Activated gamma-delta T cell treated with anti-CD3 and anti-CD28 coated beads, Interleukin-2, amount 50 U/mL, for 16 hours (primary cell): ENCODE data around the gene AFP.

Experiments used
- DNase-seq: peaks from one replicate; pipeline ENCODE4 v3.0.0-alpha.2; 2020; ENCODE audit warnings: low read depth

Gene AFP

GRCh38 chr4:73438582-73439215 is 2.7 kb downstream of the AFP start:
- DNase-seq: no peak

DNA sequence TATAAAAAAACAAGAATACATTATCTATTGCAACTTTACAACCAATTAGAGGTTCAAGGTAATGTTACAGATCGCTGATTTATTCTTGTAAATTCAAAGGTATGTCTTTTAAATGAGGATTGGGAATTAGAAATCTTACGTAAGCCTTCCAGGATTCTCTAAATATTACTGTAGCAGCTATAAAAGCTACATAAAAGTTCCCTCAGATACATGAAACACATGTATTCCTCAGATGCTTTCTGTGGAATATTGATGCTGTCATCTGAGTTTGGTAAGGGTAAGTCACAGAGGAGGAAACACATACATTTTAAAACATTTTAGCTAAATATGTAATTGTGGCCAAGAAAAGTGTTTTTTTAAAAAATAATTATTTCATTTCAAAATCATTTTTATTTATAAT is 3.4 kb downstream of the AFP start:
- no peak for DNase-seq

DNA sequence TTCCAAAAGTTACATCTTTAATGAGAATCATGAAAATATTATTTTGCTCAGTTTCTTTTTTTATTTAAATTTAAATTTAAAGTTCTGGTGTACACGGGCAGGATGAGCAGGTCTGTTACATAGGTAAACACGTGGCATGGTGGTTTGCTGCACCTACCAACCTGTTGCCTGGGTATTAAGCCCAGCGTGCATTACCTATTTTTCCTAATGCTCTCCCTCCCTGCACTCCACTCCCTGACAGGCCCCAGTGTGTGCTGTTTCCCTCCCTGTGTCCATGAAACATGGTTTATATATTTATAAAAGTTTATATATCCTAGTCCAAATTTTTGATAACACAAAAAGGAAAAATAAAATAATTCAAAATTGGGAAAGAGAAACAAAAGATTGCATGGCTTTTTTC is 4.0 kb downstream of the AFP start:
- DNase-seq: no peak

DNA sequence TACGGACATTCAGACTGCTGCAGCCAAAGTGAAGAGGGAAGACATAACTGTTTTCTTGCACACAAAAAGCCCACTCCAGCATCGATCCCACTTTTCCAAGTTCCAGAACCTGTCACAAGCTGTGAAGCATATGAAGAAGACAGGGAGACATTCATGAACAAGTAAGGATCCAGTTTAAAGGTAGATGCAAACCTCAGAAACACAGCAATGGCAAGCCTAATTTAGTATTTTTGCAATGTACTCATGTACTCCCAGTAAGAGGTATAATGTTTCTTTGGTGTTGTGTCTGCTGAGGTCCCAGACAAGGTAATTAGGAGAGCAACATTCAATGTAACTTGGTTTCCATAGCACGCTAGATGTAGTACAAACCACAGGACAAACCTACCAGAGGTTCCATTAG is 4.6 kb downstream of the AFP start:
- DNase-seq: no peak

- no peak for DNase-seq
These were observed 6.3 kb downstream of the AFP start for GRCh38 chr4:73442275-73442674.

DNA sequence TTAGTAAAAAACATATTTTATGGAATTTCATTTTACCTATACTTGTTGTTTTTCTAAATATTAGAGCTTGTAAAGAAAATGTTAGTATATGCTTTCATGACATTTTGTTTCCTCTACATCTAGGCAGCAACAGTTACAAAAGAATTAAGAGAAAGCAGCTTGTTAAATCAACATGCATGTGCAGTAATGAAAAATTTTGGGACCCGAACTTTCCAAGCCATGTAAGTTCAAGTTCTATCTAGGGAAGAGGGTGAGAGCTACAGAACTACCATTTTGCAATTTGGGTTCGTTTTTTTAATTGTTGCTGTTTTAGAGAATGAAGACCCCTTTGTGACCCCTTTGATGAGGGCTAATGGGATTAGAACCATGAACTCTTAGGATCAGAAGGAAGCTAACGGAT is 7.2 kb downstream of the AFP start:
- no peak for DNase-seq

GRCh38 chr4:73445383-73446335 is 9.6 kb downstream of the AFP start:
- no peak for DNase-seq

DNA sequence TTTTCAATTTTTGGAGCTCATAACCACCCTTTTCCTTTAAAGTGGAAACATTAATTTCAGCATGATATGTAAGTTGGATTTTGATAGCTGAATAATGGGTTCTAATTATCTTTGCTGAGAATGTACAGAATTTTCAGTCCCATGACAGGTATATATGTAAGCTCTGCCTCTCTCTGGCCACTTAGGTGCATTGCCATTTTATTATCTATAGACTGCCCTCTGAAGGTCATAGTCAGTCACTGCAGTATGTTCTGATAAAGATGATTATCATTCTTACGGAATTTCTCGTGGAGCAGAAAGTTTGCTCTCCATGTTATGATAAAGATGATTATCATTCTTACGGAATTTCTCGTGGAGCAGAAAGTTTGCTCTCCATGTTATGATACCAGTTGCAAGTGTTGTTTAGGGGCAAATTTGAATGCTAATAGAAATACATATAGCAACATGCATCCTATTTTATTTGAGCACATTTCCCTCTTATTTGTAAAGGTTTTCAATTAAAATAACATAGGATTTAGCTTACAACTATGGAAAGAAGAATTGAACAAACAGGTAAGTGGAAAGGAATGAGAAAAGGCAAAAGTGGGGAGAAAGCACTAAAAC is 10.4 kb downstream of the AFP start:
- no peak for DNase-seq

DNA sequence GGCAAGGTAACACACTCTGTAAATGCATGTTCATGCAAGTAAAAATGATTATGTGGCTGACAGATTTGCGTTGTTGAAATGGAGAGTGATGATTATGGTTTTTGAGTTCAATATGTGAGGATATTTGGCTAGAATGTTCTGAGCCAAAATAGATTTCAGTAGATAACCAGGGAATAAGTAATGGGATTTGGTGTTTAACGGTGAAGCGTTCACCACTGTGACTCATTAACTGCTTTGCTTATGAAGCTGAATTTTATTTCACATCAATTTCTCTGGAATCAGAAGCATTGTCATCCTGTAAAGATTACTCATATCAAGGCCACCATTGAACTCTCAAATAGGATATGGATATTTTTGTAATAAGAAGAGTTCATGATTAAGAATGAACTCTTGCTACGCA is 11.7 kb downstream of the AFP start:
- DNase-seq: no peak

DNA sequence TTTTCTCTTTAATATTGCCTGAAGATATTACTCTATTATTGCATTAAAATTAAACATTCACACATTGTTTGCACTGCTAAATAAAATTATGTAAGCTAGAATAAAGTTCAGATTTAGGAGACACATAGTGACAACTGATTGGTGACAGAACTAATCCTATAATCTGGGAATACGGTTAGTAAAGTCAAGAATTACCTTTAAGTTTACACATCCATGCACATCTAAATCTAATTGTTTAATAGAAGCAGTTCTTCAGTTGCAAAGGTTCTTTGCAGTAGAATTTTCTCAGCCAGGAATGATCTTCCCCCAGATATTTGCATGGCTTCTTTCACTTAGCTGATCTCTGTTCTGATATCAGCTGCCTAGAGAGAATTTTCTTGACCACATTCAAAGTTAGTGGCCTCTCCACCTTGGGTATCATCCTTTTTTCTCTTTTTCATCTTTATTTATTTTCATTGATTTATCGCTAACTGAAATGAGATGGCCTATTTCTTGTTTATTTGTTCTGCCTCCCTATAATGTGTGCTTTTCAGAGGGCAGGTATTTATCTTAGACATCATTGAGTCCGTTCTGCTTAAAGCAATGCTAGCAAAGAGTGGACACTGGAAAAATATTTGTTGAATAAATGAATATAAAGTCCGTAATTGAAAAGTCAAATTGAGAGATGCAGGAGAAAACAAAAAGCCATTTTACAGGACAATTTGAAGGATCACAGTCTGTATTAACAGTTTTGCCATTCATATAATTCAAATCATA is 12.6 kb downstream of the AFP start:
- DNase-seq: no peak

GRCh38 chr4:73450398-73451004 is 14.5 kb downstream of the AFP start:
- DNase-seq: no peak

- DNase-seq: no peak
These were observed 15.4 kb downstream of the AFP start for GRCh38 chr4:73451404-73451803.

- DNase-seq: no peak
These were observed 16.1 kb downstream of the AFP start for GRCh38 chr4:73451981-73452747.

- no peak for DNase-seq
These were observed 17.1 kb downstream of the AFP start for GRCh38 chr4:73452953-73453700.

- DNase-seq: no peak
These were observed 17.6 kb downstream of the AFP start for GRCh38 chr4:73453701-73454005.

DNA sequence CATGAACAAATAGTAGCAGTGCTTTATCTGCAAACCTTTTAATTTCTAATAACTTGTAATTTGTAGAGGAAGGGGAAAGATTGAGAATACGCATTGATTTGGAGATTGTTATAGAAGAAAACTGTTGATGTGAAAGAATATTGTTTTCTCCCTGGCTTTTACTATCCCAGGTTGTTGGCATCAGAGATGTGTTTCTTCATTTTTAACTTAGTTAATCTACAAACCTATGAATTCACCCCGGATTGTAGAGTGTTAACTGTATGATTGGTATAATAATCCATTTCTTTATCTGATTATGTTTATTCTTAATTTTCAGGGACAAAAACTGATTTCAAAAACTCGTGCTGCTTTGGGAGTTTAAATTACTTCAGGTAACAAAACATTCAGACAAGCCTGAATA is 18.9 kb downstream of the AFP start:
- no peak for DNase-seq

DNA sequence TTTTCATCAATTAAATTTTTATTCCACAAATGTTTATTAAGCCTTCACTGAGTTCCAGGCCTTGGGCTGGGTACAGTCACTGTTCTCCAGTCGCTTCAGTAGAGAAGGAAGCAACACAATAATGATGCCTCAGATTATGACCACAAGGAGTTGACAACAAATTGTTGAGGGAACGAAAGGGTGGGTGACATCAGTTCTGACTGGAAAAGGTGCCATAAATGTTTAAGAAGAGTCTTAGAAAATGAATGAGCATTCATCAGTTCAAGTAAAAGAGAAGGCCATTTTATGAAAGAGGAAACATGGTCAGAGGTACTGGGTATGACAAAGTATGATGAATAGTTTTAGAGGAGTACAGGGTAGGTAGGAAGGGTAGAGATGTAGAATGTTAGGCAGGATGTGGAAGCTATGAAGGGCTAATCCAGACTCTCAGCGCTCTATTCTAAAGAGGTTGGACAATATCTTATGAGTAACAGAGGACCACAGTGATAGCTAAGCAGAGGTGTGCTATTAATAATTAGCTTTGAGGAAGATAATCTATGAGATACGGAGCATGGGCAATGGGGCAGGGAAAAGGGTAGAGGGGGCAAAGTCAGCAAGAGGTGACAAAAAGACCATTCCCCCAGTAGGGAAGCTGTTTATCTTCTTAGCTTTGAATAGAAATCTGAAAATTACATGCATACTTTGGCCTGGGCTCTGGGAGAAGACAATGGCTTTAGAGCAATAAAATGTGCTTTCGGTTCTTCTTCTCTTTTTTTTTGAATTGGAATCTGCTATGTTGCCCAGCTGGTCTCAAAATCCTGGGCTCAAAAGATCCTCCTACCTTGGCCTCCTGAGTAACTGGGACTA is 20.4 kb downstream of the AFP start:
- DNase-seq: no peak

DNA sequence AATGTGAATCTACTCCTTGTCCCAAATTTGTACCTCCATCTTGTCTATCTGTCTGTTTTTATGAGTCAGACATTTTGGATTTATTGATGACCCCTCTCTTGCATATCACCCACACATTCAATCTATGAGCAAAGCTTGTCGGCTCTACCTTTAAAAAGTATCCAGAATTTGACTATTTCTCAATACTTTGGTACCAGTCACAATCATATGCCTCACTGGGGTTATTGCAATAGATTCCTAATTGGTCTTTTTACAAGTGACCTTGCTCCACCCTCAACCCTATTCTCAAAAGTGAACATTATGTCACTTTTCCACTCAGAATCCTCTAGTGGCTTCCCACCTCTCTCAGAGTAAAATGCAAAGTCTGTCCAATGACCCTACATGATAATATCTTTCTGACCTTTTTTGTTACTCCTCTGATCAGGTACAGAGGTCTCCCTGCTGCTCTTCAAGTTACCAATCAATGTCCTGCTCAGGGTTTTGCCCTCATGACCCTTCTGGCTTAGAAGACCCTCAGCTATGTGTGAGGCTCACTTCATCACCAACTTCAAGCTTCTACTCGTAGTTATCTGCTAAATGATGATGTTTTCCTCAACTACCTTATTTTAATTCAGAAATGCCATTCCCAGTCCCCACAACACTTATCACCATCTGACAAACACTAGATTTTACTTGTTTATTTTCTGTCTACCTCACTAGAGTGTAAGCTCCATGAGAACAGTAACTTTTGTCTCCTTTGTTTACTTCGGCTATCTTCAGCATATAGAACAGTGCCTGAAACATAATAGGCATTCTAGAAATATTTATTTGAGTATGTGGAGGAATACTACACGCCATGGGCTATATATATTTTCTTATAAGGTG is 22.4 kb downstream of the AFP start:
- DNase-seq: no peak

DNA sequence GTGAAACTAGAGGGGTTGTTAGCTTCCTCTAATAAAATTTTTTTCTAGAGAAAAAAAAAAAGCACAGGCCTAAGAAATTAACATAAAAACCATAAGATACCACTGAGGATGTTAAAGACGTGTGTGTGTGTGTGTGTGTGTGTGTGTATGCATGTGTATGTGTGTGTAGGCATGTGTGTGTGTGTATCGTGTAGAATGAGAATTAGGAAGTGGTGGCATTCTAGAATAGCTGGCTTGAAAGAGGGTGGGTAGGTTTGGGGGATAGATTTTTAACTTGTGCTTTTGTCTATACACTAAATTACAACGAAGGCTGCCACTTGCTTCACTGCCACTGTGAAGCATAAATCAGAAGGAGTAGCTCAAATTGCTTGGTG is 23.0 kb downstream of the AFP start:
- no peak for DNase-seq
